ENCODE results near the gene NAT10. TPM values are rescaled to one million over a fixed set of nuclear protein-coding genes. Genes with fewer than 3 reads are reported as not detected.
"Not testable (repeated sequence)": the region's sequence is repeated elsewhere in the genome, so short reads cannot be mapped to it uniquely, and the experiment has no call there.

The NAT10 gene
- total and polyA plus RNA-seq, 7 experiments from 2014 or later, result 33.8 to 104 (median 69.3) TPM

- Histone ChIP-seq H3K4me1 (ENCODE audit: control insufficient read depth in 2 of 2, insufficient read depth in 2 of 2, low read length in 2 of 2) (peaks cover 0 to 4% of the 10 kb centered on the region in 2 donors), H3K36me3 (ENCODE audit: control insufficient read depth in 2 of 3, insufficient read depth in 3 of 3, low read length in 3 of 3) (no peaks in the 10 kb centered on the region), H3K9me3 (ENCODE audit: control insufficient read depth in 2 of 3, low read length in 3 of 3) (no peaks in the 10 kb centered on the region), H3K27ac (ENCODE audit: low read depth, low read length) (no peak overlapping the region), H3K4me3 (ENCODE audit: low read length) (no peak overlapping the region), H3K27me3 (ENCODE audit: control insufficient read depth in 2 of 2, insufficient read depth in 2 of 2, low read length in 2 of 2) (no peaks in the 10 kb centered on the region)
- Mint-ChIP-seq H3K4me3 (peak overlapping the region in 1 of 10 donors; percentile 56), H3K27me3 (peaks cover 0 to 6% (median 0%) of the 10 kb centered on the region in 5 donors), H3K9me3 (no peaks in the 10 kb centered on the region), H3K27ac (no peak overlapping the region), H3K4me1 (peaks cover 0 to 30% (median 4%) of the 10 kb centered on the region in 7 donors), H3K36me3 (no peaks in the 10 kb centered on the region)
- POLR2A ChIA-PET, result interaction anchor here (1.7 kb wide), 1 partner anchor 182 kb away, joined by 22 read pairs; the partner anchor contains the start of gene ABTB2
- ATAC-seq, result no peak
- CTCF ChIA-PET, result interaction anchor here (1.1 to 3.0 kb wide), 8 partner anchors 75 to 312 kb away, joined by 3 to 26 read pairs (median 11); partner anchors contain the start of gene ABTB2
- intact Hi-C loops (cut with micrococcal nuclease), result loop anchor here (2.0 to 10.0 kb wide), 4 partner anchors 73 to 317 kb away; no protein-coding TSS in a partner anchor
- DNase-seq, result no peak
Observed at GRCh38 chr11:34175284-34176019, 70.0 kb downstream of the NAT10 start.

- no peak overlapping the region for H3K27ac Mint-ChIP-seq
- no peaks in the 10 kb centered on the region for H3K36me3 ChIP-seq (ENCODE audit: control insufficient read depth in 2 of 3, insufficient read depth in 3 of 3, low read length in 3 of 3)
- intact Hi-C loops (cut with micrococcal nuclease), result loop anchor here in 1 of 2 donors (10.0 kb wide), 1 partner anchor 288 kb away; no protein-coding TSS in a partner anchor
- peaks cover 0 to 4% (median 0%) of the 10 kb centered on the region in 5 donors for H3K27me3 Mint-ChIP-seq
- H3K4me1 ChIP-seq (ENCODE audit: control insufficient read depth in 2 of 2, insufficient read depth in 2 of 2, low read length in 2 of 2), result peaks cover 0 to 4% of the 10 kb centered on the region in 2 donors
- H3K4me3 Mint-ChIP-seq, result no peak overlapping the region
- no peaks in the 10 kb centered on the region for H3K9me3 ChIP-seq (ENCODE audit: control insufficient read depth in 2 of 3, low read length in 3 of 3)
- H3K27ac ChIP-seq (ENCODE audit: low read depth, low read length), result no peak overlapping the region
- H3K36me3 Mint-ChIP-seq, result no peaks in the 10 kb centered on the region
- H3K4me3 ChIP-seq (ENCODE audit: low read length), result no peak overlapping the region
- no peaks in the 10 kb centered on the region for H3K27me3 ChIP-seq (ENCODE audit: control insufficient read depth in 2 of 2, insufficient read depth in 2 of 2, low read length in 2 of 2)
- ChIA-PET POLR2A (interaction anchor here (0.6 kb wide), 1 partner anchor 162 kb away, joined by 4 read pairs; no protein-coding TSS in a partner anchor), CTCF (interaction anchor here (0.7 to 1.4 kb wide), 4 partner anchors 88 to 351 kb away, joined by 3 to 4 read pairs (median 4); no protein-coding TSS in a partner anchor)
- DNase-seq (no peak), ATAC-seq (no peak)
- H3K9me3 Mint-ChIP-seq, result no peaks in the 10 kb centered on the region
- H3K4me1 Mint-ChIP-seq, result peaks cover 0 to 38% (median 4%) of the 10 kb centered on the region in 7 donors
Observed at GRCh38 chr11:34176751-34177209, 71.4 kb downstream of the NAT10 start.

GRCh38 chr11:34178209-34178821, 72.9 kb downstream of the NAT10 start:
- no peaks in the 10 kb centered on the region for H3K9me3 Mint-ChIP-seq
- Histone ChIP-seq H3K27ac (ENCODE audit: low read depth, low read length) (no peak overlapping the region), H3K9me3 (ENCODE audit: control insufficient read depth in 2 of 3, low read length in 3 of 3) (no peaks in the 10 kb centered on the region), H3K36me3 (ENCODE audit: control insufficient read depth in 2 of 3, insufficient read depth in 3 of 3, low read length in 3 of 3) (no peaks in the 10 kb centered on the region), H3K27me3 (ENCODE audit: control insufficient read depth in 2 of 2, insufficient read depth in 2 of 2, low read length in 2 of 2) (no peaks in the 10 kb centered on the region), H3K4me1 (ENCODE audit: control insufficient read depth in 2 of 2, insufficient read depth in 2 of 2, low read length in 2 of 2) (peaks cover 0 to 4% of the 10 kb centered on the region in 2 donors), H3K4me3 (ENCODE audit: low read length) (no peak overlapping the region)
- no peak for ATAC-seq
- peaks cover 0 to 3% (median 0%) of the 10 kb centered on the region in 5 donors for H3K27me3 Mint-ChIP-seq
- CTCF ChIA-PET, result interaction anchor here (1.7 kb wide), 1 partner anchor 180 kb away, joined by 8 read pairs; the partner anchor contains the start of gene ABTB2
- POLR2A ChIA-PET, result no interaction called here
- intact Hi-C loops (cut with micrococcal nuclease), result loop anchor here in 1 of 2 donors (10.0 kb wide), 1 partner anchor 286 kb away; no protein-coding TSS in a partner anchor
- no peaks in the 10 kb centered on the region for H3K36me3 Mint-ChIP-seq
- peaks cover 0 to 38% (median 4%) of the 10 kb centered on the region in 7 donors for H3K4me1 Mint-ChIP-seq
- H3K4me3 Mint-ChIP-seq, result no peak overlapping the region
- DNase-seq, result no peak
- no peak overlapping the region for H3K27ac Mint-ChIP-seq

DNA sequence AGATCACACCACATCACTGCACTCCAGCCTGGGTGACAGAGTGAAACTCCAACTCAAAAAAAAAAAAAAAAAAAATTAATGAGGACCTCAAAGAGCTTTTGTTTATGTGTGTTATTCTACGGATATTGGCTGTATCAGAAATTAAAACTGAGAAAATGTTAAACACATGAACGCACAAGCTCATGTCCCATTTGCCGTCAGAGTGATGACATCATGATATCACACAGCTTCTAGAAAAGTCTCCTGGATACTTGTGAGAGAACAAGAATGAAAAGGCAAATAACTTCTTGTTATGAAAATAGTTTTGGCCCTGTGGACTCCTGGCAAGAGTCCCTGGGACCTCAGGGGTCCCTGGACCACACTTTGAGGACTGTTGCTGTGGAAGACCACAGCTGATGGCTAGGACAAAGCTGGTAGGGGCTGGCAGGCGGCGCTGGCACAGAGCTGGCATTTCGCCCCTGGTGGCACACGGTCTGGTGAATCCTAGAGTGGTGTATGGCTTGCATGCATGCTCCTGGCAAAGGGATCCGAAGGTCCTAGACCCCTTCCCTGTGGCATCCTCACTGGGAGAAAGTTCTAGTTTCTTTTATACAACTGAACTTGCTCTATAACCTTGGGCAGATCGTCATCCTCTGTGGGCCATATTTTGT, 73.7 kb downstream of the NAT10 start:
- no peaks in the 10 kb centered on the region for H3K9me3 Mint-ChIP-seq
- H3K4me1 ChIP-seq (ENCODE audit: control insufficient read depth in 2 of 2, insufficient read depth in 2 of 2, low read length in 2 of 2), result peaks cover 0 to 4% of the 10 kb centered on the region in 2 donors
- H3K4me1 Mint-ChIP-seq, result peaks cover 0 to 38% (median 4%) of the 10 kb centered on the region in 7 donors
- H3K27me3 Mint-ChIP-seq, result peaks cover 0 to 3% (median 0%) of the 10 kb centered on the region in 5 donors
- H3K9me3 ChIP-seq (ENCODE audit: control insufficient read depth in 2 of 3, low read length in 3 of 3), result no peaks in the 10 kb centered on the region
- H3K27ac ChIP-seq (ENCODE audit: low read depth, low read length), result no peak overlapping the region
- ChIA-PET CTCF (interaction anchor here (1.3 to 1.7 kb wide), 2 partner anchors 18 to 179 kb away, joined by 4 to 8 read pairs; partner anchors contain the start of gene ABTB2), POLR2A (no interaction called here)
- H3K36me3 ChIP-seq (ENCODE audit: control insufficient read depth in 2 of 3, insufficient read depth in 3 of 3, low read length in 3 of 3), result no peaks in the 10 kb centered on the region
- no peak for DNase-seq
- H3K36me3 Mint-ChIP-seq, result no peaks in the 10 kb centered on the region
- H3K27ac Mint-ChIP-seq, result no peak overlapping the region
- ATAC-seq, result no peak
- no peak overlapping the region for H3K4me3 Mint-ChIP-seq
- no peak overlapping the region for H3K4me3 ChIP-seq (ENCODE audit: low read length)
- no peaks in the 10 kb centered on the region for H3K27me3 ChIP-seq (ENCODE audit: control insufficient read depth in 2 of 2, insufficient read depth in 2 of 2, low read length in 2 of 2)
- intact Hi-C loops (cut with micrococcal nuclease), result loop anchor here in 1 of 2 donors (10.0 kb wide), 1 partner anchor 286 kb away; no protein-coding TSS in a partner anchor

- Histone ChIP-seq H3K4me3 (ENCODE audit: low read length) (no peak overlapping the region), H3K27me3 (ENCODE audit: control insufficient read depth in 2 of 2, insufficient read depth in 2 of 2, low read length in 2 of 2) (no peaks in the 10 kb centered on the region), H3K9me3 (ENCODE audit: control insufficient read depth in 2 of 3, low read length in 3 of 3) (no peaks in the 10 kb centered on the region), H3K36me3 (ENCODE audit: control insufficient read depth in 2 of 3, insufficient read depth in 3 of 3, low read length in 3 of 3) (no peaks in the 10 kb centered on the region), H3K27ac (ENCODE audit: low read depth, low read length) (no peak overlapping the region), H3K4me1 (ENCODE audit: control insufficient read depth in 2 of 2, insufficient read depth in 2 of 2, low read length in 2 of 2) (no peaks in the 10 kb centered on the region)
- Mint-ChIP-seq H3K27me3 (peaks cover 0 to 3% (median 0%) of the 10 kb centered on the region in 5 donors), H3K4me1 (peaks cover 0 to 31% (median 0%) of the 10 kb centered on the region in 7 donors), H3K36me3 (no peaks in the 10 kb centered on the region), H3K9me3 (no peaks in the 10 kb centered on the region), H3K4me3 (no peak overlapping the region), H3K27ac (no peak overlapping the region)
- no peak for DNase-seq
- intact Hi-C loops (cut with micrococcal nuclease), result no loop called here
- POLR2A ChIA-PET, result interaction anchor here (0.6 kb wide), 1 partner anchor 93 kb away, joined by 4 read pairs; no protein-coding TSS in a partner anchor
- CTCF ChIA-PET, result interaction anchor here (1.3 to 1.7 kb wide), 2 partner anchors 19 to 178 kb away, joined by 4 to 8 read pairs; partner anchors contain the start of gene ABTB2
- ATAC-seq, result no peak
Observed at GRCh38 chr11:34180040-34180813, 74.8 kb downstream of the NAT10 start.

DNA sequence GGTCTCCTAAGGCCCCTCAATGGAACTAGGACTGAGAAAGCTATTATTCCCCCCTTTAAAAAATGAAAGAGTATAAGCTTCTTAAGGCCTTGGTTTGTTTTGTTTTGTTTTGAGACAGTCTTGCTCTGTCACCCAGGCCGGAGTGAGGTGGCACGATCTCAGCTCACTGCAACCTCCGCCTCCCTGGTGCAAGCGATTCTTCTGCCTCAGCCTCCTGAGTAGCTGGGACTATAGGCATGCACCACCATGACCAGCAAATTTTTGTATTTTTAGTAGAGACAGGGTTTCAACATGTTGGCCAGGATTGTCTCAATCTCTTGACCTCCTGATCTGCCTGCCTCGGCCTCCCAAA, 75.4 kb downstream of the NAT10 start:
- ATAC-seq; DNase-seq; H3K36me3 ChIP-seq (ENCODE audit: control insufficient read depth in 2 of 3, insufficient read depth in 3 of 3, low read length in 3 of 3); CTCF ChIA-PET; H3K4me3 Mint-ChIP-seq; POLR2A ChIA-PET; H3K4me3 ChIP-seq (ENCODE audit: low read length); H3K36me3 Mint-ChIP-seq; H3K4me1 ChIP-seq (ENCODE audit: control insufficient read depth in 2 of 2, insufficient read depth in 2 of 2, low read length in 2 of 2); H3K27me3 Mint-ChIP-seq; intact Hi-C loops (cut with micrococcal nuclease); H3K27ac ChIP-seq (ENCODE audit: low read depth, low read length); H3K9me3 ChIP-seq (ENCODE audit: control insufficient read depth in 2 of 3, low read length in 3 of 3); H3K27me3 ChIP-seq (ENCODE audit: control insufficient read depth in 2 of 2, insufficient read depth in 2 of 2, low read length in 2 of 2); H3K9me3 Mint-ChIP-seq: not testable (repeated sequence)
- peaks cover 0 to 25% (median 0%) of the 10 kb centered on the region in 7 donors for H3K4me1 Mint-ChIP-seq
- H3K27ac Mint-ChIP-seq, result peak overlapping the region in 1 of 9 donors; percentile 33
